Tibial nerve (tissue), 4 donors: ENCODE results near the gene CCDC88A.

Experiments
- CTCF ChIP-seq, 5 experiments: fragments of 200-600 bp in 3 of 5; fragments of 450-650 bp in 2 of 5; sonication (generic) in 3 of 5; IDR thresholded peaks; one replicate each; pipeline ENCODE4 v1.5.1; 2016 to 2019; ENCODE audit warnings: antibody characterized with exemption in 5 of 5, mild to moderate bottlenecking in 3 of 5, moderate library complexity in 2 of 5
- EP300 ChIP-seq, 2 donors: sonication (generic); formaldehyde crosslinking; IDR thresholded peaks; one replicate each; pipeline ENCODE4 v1.6.1; 2017; ENCODE audit warnings: antibody characterized with exemption in 2 of 2, mild to moderate bottlenecking in 1 of 2
- POLR2A ChIP-seq, 2 donors: fragments of 450-650 bp; IDR thresholded peaks; one replicate each; pipeline ENCODE4 v1.6.1; 2017; ENCODE audit warnings: antibody characterized with exemption in 2 of 2, mild to moderate bottlenecking in 2 of 2, moderate library complexity in 2 of 2

- TF ChIP-seq CTCF (IDR thresholded peaks at IDR 0.05) = no peak
- TF ChIP-seq POLR2A (IDR thresholded peaks at IDR 0.05) = no peak
- no peak for TF ChIP-seq EP300 (IDR thresholded peaks at IDR 0.05)
These were observed 2.7 kb downstream of the CCDC88A start for GRCh38 chr2:55416786-55417568.
